GM19351 (cell line): Measurements from ENCODE around the gene CLUH.

Experiments used
- ATAC-seq: cut with Tn5 transposase; IDR thresholded peaks from one replicate; pipeline ENCODE4 v1.9.1; 2021; ENCODE audit warnings: mild to moderate bottlenecking, moderate library complexity; ENCODE audit not compliant: unreplicated experiment

The CLUH gene

GRCh38 chr17:2718150-2718938, 6.8 kb upstream of the CLUH start:
- no peak for ATAC-seq

- ATAC-seq = no peak
Observed at GRCh38 chr17:2716649-2717048, 5.1 kb upstream of the CLUH start.

- no peak for ATAC-seq
Observed at GRCh38 chr17:2713881-2714280, 2.3 kb upstream of the CLUH start.

DNA sequence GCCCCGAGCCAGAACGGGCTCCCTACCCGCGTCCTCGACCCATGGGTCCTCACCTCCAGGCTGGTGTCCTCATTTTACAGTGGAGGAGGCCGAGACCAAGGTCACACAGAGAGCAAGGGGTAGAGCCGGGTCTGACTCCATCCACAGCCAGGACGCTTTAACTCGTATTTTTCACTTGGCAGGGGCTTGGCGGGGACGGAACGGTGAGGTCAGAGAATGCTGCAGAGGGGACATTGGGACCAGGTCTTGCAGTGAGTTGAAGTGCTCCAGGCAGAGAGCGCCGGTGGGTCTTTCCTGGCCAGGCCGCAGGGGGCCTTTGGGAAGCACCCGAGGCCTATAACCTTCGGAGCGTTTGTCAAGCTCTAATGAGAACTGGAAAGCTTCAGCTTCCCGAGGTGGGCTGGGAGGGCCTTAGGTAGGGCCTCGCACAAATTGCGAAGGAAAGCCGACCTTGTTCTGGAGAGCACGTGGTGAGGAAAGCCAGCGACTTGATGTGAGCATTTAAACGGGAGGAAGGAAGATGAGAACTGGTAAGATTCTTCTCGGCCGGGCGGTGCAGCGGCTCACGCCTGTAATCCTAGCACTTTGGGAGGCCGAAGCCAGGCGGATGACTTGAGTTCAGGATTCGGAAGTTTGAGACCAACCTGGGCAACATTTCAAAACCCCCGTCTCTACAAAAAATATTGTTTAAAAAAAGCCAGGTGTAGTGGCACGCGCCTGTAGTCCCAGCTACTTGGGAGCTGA, 908 bp upstream of the CLUH start:
- ATAC-seq = no peak

GRCh38 chr17:2710803-2711607, 559 bp downstream of the CLUH start:
- peak; percentile 21 for ATAC-seq

GRCh38 chr17:2710071-2710802, 1.3 kb downstream of the CLUH start:
- no peak for ATAC-seq

DNA sequence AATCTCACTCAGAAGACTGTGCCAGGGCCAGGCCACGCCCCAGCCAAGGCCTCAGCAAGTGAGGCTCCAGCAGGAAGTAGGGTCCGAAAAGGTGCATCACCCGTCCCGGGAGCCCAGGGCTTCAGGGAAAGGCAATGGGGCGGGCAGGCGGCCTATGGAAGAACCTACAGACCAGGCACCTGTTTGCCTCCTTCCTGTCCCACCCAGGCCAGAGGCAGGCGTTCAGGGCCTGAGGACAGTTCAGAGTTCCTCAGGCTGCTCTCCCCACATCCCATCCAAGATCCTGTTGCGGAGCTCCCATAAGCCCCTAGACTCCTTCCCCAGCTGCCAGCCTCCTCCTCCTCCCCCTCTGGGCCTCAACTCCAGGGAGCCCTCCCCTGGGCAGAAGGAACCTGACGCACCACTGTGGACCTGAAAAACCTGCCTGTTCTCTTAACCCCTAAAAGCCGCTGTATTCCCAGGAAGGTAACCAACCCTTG, 2.3 kb downstream of the CLUH start:
- no peak for ATAC-seq

DNA sequence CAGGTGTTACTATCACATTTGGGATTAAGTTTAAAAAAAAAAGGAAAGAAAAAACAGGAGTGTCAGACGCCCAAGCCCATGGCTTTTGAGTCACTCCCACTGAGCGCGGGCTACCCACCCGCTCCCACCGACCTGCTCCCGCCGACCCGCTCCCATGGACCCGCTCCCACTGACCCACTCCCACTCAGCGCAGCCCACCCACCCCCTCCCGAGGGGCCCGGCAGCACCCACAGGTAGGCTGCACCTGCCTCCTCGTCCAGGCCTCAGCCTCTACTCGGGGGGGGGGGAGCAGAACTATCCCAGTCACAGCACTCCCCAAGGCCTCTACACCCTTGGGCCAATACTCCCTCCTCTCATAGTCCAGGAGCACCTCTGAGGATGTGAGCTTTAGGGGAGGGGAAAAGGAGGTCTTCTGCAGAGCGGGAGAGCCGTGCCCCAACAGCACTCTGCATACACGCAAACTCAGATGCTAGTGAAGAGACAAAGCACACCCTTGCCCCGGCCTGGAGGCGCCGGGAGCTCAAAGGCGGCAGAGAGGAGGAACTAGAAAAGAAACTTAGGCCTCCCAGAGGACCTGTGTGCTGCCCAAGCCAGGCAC, 2.9 kb downstream of the CLUH start:
- ATAC-seq = no peak

DNA sequence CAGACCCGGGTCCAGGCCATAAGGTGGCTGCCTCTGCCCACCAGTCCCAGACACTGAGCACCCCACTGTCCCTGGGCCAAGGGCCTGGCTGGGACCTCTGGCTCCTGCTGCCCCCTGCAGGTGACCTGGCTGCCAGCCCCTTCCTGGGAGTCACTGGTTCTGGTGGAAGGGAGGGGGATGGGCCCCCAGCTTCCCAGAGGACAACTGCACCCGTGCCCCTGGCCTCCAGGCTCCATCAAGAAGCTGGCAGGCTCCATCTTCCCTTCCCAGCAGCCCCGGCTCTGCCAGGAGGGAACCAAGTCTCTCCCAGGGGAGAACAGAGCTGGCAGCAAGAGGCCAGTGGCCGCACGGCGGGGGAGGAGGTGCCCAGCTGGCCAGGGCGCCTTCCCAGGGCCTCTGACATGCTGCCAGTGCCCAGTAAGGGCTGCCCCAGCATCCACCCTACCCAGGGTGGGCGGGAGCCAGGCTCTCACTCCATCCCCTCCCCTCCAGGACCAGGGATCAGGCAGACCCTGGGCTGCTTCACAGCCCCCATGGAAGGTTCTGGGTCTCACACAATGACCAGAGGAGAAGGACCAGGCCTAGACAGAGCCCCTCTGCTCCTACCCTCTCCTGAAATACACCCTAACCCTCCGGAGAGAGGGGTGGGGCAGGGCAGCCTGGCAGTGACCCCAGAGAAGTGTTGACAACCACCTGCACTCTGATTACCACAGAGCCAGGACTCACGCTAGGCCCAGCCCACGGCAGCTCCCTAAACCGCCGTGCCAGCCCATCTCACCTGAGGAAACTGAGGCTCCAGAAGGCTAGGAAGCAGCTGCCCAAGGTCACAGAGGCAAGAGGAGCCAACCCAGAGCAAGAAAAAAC, 3.6 kb downstream of the CLUH start:
- ATAC-seq = no peak

GRCh38 chr17:2706911-2707510, 4.6 kb downstream of the CLUH start:
- ATAC-seq = no peak

DNA sequence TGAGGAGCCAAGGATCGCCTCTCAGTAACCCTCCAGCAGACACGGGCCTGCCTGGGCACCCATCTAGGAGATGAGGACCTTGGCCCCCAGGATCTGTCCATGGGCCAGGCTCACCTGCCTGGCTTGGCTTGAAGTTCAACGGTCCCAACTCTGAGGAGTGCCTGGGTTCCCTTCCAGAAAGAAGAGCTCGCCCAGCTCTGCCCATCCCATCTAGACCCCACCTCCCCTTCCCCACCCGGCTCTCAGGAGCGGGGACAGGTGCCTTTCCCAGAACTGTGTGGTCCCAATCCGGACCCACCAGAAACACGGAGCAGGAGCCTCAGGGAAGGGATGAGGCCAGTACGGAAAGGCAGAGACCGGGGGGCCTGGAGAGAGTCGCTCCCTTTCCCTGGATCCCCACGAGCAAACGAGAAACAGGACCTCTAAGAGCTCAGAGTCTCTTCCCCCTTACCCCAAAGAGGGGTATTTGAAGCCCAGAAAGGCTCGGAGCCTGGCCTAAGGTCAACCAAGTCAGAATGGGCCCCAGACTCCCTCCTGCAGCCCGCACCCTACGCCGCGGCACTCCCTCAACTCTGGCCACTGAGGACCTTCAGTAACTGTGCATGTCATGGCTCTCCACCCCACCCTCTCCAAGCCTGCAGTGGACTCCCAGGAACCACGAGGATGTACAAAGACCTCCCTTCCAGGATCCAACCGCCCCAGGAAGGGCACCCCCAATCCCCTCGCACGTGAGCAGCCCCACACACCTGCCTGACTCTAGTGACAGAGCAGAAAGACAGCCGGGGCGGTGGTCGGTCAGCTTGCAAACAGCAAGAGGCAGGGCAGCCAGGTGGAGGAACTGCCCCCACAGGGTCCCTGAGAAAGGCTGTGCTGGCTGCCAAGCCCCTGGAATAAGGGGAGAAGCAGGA, 5.4 kb downstream of the CLUH start:
- ATAC-seq = no peak

DNA sequence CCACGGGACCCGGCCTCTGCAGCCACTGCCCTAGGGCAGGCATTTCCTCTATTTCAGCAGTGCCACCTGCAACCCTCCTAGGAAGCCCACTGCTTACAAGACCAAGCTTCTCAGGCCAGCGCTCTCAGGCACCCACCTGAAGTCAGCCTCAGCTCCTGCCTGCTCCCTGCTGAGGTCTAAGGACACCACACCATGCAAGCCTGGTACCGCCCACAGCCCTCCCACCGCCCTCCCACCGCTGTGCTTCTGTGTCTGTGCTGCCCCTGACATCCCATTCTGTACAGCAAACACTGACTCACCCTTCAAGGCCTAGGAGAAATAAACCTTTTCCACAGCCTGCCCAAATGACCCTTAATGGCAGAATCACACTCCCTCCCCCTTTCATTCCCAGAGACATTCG, 6.3 kb downstream of the CLUH start:
- ATAC-seq = no peak

- ATAC-seq = no peak
Observed at GRCh38 chr17:2704890-2705248, 6.7 kb downstream of the CLUH start.

DNA sequence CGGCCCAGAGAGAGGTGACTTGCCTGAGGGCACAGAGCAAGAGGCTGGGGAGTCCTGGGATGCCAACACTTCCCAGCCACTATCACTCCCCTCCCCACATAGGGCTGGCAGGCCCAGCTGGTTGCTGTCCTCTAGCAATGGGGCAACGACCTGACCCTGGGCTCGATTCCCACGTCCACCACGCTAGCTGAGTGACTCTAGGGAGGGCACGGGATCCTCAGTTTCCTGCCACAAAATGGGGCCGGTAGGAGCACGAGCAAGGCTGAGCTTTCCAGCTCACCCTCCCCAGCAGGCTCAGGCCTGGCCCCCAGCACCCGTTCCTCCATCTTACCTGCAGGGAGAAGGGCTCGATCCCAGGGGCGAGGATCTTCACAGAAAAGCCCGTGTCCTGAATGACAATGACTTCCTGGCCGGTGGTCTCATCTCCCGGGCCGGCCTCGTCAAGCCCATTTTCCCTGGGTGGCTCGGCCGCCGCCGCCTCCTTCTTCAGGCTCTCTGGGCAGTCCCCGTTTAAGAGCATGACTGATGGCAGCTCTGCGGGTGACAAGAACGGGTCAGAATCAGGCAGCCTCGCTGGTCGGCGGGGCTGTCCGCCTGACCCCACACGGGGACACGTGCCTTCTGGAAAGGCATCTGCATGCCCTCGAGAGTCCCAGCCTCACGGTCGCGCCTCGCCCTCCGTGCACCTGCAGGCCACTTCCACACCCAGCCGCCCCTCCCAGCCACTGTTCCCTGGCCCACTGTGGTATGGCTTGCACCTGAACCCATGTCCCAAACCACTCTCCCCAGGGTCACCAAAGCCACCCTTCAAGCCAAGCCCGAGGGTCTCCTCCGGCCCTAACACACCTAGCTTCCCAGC, 7.3 kb downstream of the CLUH start:
- no peak for ATAC-seq

- ATAC-seq = no peak
Observed at GRCh38 chr17:2703606-2704005, 8.0 kb downstream of the CLUH start.

GRCh38 chr17:2703181-2703580, 8.4 kb downstream of the CLUH start:
- no peak for ATAC-seq
